ENCODE results near the gene GRIN2C.

DNA sequence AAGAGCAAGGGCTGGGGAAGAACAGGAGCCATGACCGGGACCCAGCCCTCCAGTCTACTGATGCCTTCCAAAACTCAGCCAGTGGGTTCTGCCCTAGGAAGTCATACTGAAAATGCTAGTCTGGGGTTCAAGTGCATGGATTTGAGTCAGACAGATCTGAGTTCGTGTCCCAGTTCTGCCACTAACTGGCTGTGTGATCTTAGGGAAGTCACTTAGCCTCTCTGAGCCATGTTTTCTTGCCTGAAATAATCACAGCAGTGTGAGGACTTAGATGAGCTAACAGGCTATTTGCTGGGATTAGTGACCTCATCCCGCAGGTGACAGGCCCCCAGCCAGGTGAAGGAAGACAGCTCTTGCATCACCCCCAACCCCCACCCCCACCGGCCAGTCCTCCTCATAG, 4.4 kb downstream of the GRIN2C start:
- TF ChIP-seq GATA2 (IDR thresholded peaks at IDR 0.05; ENCODE audit: low read depth, low read length) = no peak
- no peak for TF ChIP-seq GATA3 (IDR thresholded peaks at IDR 0.05; ENCODE audit: low read depth, low read length)
